Ishikawa (cell line): Measurements from ENCODE around the gene SLC25A42.

Experiments used
- CEBPB ChIP-seq: IDR thresholded peaks from 2 replicates; pipeline ENCODE4 v1.6.1; 2012
- FOXM1 ChIP-seq: IDR thresholded peaks from 2 replicates; pipeline ENCODE4 v1.6.1; 2012; ENCODE audit warnings: low read depth, borderline replicate concordance
- REST ChIP-seq: IDR thresholded peaks from 2 replicates; pipeline ENCODE4 v1.6.1; 2012; ENCODE audit warnings: low read depth, mild to moderate bottlenecking
- TCF12 ChIP-seq: IDR thresholded peaks from 2 replicates; pipeline ENCODE4 v1.6.1; 2012; ENCODE audit warnings: low read depth

- TF ChIP-seq FOXM1: no peak
- no peak for TF ChIP-seq CEBPB
- TF ChIP-seq TCF12: no peak
- no peak for TF ChIP-seq REST
These were observed 70.2 kb downstream of the SLC25A42 start for GRCh38 chr19:19133985-19134384.
